ENCODE results near the gene VWA3B.
"Not testable (repeated sequence)": the region's sequence is repeated elsewhere in the genome, so short reads cannot be mapped to it uniquely, and the experiment has no call there.

Gene VWA3B

DNA sequence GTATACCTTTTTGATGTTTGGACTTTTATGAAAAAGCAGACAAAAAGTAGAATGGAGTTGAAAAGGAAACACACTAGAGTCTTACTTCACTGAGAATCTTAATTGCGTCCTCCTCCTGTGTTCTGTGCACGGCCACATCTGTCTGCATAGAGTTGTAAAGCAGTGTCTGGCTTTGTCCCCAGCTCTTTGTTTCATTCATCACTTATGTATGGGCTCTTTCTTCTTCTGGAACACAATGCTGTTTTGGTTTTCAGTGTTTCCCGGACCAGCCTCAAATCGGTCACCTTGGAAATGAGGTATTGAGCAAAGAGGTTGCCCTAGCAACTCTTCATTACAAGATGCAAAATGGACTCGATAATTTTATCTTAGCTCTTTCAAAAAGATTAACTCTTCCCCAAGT is 155.0 kb downstream of the VWA3B start:
- H3K4me3 ChIP-seq (ENCODE audit: low read length): no peak overlapping the region

DNA sequence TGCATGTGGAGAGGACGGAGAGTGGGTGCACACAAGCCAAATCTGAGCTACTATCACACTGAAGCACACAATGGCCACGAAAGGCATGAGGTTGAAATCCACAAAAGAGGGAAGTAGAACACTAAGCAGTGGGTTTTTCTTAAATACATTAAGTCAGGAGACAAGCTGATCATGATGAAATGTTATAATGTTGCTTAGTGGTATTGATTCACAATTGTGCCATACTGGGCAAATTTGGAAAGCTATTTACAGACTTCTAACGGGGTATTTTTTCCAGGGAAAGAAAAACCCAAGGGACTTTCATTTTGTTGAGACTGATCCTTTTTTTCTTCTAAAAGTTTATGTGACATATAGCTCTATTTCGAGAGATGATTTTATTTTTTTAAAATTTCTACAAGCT is 158.5 kb downstream of the VWA3B start:
- Histone ChIP-seq H3K4me1 (ENCODE audit: control insufficient read depth, insufficient read depth, low read length) (no peaks in the 10 kb centered on the region), H3K9ac (ENCODE audit: low read length) (no peak overlapping the region), H3K27me3 (ENCODE audit: control insufficient read depth, insufficient read depth, low read length) (no peaks in the 10 kb centered on the region), H3K4me3 (ENCODE audit: low read length) (no peak overlapping the region), H3K9me3 (ENCODE audit: control insufficient read depth, low read length) (no peaks in the 10 kb centered on the region), H3K36me3 (ENCODE audit: control insufficient read depth, insufficient read depth, low read length) (no peaks in the 10 kb centered on the region)

More for the DNA sequence above, 155.0 kb downstream of the VWA3B start:
- Histone ChIP-seq H3K9ac (ENCODE audit: low read length) (no peak overlapping the region), H3K9me3 (ENCODE audit: control insufficient read depth, low read length) (no peaks in the 10 kb centered on the region), H3K27me3 (ENCODE audit: control insufficient read depth, insufficient read depth, low read length) (no peaks in the 10 kb centered on the region), H3K4me1 (ENCODE audit: control insufficient read depth, insufficient read depth, low read length) (no peaks in the 10 kb centered on the region), H3K36me3 (ENCODE audit: control insufficient read depth, insufficient read depth, low read length) (no peaks in the 10 kb centered on the region)

DNA sequence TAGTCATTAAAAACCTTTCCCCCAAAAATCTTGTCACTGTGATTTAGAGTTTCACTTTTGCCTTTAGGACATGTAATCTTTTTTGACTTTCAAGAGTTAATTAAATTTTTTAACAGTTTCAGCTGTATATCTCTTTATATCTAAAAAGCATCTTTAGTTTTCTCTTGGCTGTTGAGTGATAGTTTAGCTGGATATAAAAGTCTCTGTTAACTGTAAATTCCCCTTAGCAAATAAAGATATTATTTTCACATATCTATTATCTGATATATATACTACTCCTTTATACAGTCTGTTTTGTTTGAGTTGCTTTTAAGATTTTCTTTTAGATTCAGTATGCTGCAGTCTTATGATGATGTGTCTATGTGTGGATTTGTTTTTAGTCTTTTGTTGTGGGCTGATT is 160.4 kb downstream of the VWA3B start:
- H3K4me3 ChIP-seq (ENCODE audit: low read length): no peak overlapping the region
- no peak overlapping the region for H3K9ac ChIP-seq (ENCODE audit: low read length)
- no peaks in the 10 kb centered on the region for H3K36me3 ChIP-seq (ENCODE audit: control insufficient read depth, insufficient read depth, low read length)
- no peaks in the 10 kb centered on the region for H3K9me3 ChIP-seq (ENCODE audit: control insufficient read depth, low read length)
- no peaks in the 10 kb centered on the region for H3K4me1 ChIP-seq (ENCODE audit: control insufficient read depth, insufficient read depth, low read length)
- H3K27me3 ChIP-seq (ENCODE audit: control insufficient read depth, insufficient read depth, low read length): no peaks in the 10 kb centered on the region

DNA sequence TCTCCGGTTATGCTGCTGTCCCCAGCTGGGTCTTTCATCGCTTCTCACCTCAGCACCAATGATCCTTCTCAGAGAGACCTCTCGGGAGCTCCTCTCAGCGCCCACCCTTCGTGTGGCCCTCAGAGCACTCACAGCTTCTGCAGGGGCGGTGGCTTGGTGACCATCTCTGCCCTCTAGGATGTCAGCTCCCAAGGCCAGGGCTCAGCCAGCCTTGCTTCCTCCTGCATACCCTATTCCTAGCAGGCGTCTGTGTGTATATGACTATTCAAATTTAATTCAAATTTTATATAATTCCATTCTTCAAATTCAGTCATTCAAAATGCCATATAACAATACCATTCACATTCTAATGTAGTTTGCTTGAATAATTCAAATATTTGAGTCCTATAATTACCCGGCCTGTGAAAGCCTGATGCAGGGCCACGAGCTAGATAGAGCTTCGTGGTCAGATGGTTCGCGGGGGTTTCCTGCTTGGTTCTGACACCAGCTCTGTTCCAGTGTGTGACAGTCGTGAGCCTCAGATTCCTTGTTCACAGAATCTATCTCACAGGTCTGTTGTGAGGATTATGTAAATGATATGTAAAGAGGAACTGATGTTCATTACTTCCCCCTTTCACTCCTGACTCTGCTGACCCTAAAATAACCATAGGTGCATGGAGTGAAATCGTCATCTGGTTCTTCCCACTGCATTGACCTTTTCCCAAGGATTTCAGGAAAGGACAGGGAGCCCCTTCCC is 165.2 kb downstream of the VWA3B start:
- Histone ChIP-seq H3K27me3 (ENCODE audit: control insufficient read depth, insufficient read depth, low read length) (no peaks in the 10 kb centered on the region), H3K4me3 (ENCODE audit: low read length) (no peak overlapping the region), H3K36me3 (ENCODE audit: control insufficient read depth, insufficient read depth, low read length) (no peaks in the 10 kb centered on the region)

DNA sequence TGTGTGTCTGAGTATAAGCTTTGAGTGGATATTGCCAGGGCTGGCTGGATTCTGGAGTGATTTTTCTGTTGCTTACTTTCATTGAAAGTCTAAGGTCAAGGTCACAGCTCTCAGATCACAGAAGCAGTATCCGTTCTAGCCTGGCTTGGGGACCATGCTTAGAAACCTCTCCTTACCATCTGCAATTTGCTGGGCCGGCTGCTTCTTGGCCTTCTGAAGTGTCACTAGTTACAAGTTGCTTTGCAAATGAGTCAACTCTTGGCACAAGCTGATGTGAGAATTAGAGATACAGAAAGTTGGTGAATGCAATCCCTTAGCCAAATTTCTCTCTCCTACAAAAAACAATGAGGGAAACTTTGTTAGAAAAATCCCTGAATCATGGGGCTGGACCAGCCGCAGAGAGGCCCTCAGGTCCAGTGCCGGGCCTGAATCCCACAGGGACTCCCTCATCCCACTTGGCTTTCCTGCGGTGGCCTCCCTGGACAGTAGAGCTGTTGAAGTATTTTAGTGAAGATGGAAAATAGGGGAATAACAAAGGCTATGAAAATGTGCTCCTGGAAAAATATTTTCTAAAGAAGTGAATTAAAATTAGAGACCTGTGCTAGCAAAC is 166.6 kb downstream of the VWA3B start:
- Histone ChIP-seq H3K9me3 (ENCODE audit: control insufficient read depth, low read length) (no peaks in the 10 kb centered on the region), H3K36me3 (ENCODE audit: control insufficient read depth, insufficient read depth, low read length) (no peaks in the 10 kb centered on the region), H3K9ac (ENCODE audit: low read length) (no peak overlapping the region), H3K27me3 (ENCODE audit: control insufficient read depth, insufficient read depth, low read length) (no peaks in the 10 kb centered on the region), H3K4me3 (ENCODE audit: low read length) (no peak overlapping the region), H3K4me1 (ENCODE audit: control insufficient read depth, insufficient read depth, low read length) (no peaks in the 10 kb centered on the region)

More for the DNA sequence above, 165.2 kb downstream of the VWA3B start:
- Histone ChIP-seq H3K9me3 (ENCODE audit: control insufficient read depth, low read length) (no peaks in the 10 kb centered on the region), H3K4me1 (ENCODE audit: control insufficient read depth, insufficient read depth, low read length) (no peaks in the 10 kb centered on the region), H3K9ac (ENCODE audit: low read length) (no peak overlapping the region)

DNA sequence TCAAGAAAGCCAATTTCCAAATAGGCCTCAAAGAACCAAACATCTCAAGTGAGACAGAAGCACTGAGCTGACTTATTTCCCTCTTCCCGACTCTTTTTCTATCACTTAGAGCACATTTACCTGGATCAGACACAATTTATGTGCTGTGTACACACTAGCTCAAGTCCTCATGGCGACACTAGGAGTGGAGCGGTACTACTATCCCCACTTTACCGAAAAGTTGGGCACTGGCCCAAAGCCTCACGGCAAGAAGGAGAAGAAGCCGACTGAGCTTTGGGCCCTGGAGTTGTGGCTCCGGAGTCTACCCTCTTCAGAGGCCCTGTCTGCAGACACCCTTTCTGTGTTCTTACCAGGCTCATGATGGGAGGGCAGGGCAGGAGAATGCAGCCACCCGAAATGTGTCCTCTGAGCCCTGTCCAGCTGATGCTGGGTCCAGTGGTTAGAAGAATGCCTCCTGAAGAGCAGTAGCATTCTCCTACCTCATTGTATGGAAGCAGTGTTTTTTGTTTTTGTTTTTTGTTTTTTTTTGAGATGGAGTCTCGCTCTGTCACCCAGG is 167.6 kb downstream of the VWA3B start:
- Histone ChIP-seq H3K4me1 (ENCODE audit: control insufficient read depth, insufficient read depth, low read length) (no peaks in the 10 kb centered on the region), H3K27me3 (ENCODE audit: control insufficient read depth, insufficient read depth, low read length) (no peaks in the 10 kb centered on the region), H3K9me3 (ENCODE audit: control insufficient read depth, low read length) (no peaks in the 10 kb centered on the region), H3K9ac (ENCODE audit: low read length) (no peak overlapping the region), H3K36me3 (ENCODE audit: control insufficient read depth, insufficient read depth, low read length) (no peaks in the 10 kb centered on the region), H3K4me3 (ENCODE audit: low read length) (no peak overlapping the region)

DNA sequence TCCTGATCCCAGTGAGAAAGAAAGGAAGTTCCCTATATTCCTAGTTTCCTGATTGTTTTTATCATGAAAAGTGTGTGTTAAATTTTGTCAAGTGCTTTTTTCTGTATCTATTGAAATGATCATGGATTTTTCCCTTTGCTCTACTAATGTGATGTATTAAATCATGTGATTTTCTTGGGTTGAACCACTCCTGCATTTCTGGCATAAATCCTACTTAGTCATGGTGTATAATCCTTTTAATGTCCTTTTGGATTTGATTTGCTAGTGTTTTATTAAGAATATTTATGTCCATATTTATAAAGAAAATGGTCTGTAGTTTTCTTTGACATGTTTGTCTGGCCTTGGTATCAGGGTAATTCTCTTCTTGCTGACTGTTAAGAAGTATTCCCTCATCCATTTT is 171.9 kb downstream of the VWA3B start:
- no peaks in the 10 kb centered on the region for H3K36me3 ChIP-seq (ENCODE audit: control insufficient read depth, insufficient read depth, low read length)
- no peak overlapping the region for H3K9ac ChIP-seq (ENCODE audit: low read length)
- H3K27me3 ChIP-seq (ENCODE audit: control insufficient read depth, insufficient read depth, low read length): no peaks in the 10 kb centered on the region
- H3K4me1 ChIP-seq (ENCODE audit: control insufficient read depth, insufficient read depth, low read length): no peaks in the 10 kb centered on the region
- no peaks in the 10 kb centered on the region for H3K9me3 ChIP-seq (ENCODE audit: control insufficient read depth, low read length)
- H3K4me3 ChIP-seq (ENCODE audit: low read length): no peak overlapping the region

DNA sequence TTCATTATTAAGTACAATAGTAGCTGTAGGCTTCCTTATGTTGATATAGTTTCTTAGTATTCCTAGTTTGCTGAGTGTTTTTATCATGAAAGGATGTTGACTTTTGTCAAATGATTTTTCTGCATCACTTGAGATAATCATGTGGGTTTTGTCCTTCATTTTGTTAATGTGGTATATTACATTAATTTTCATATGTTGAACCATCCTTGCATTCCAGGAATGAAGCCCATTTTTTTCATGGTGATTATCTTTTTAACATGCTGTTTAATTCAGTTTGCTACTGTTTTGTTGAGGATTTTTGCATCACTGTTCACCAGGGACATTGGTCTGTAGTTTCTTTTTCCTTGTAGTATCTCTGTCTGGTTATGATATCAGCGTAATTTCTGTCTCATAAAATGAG is 176.4 kb downstream of the VWA3B start:
- Histone ChIP-seq H3K4me3 (ENCODE audit: low read length) (no peak overlapping the region), H3K36me3 (ENCODE audit: control insufficient read depth, insufficient read depth, low read length) (no peaks in the 10 kb centered on the region), H3K27me3 (ENCODE audit: control insufficient read depth, insufficient read depth, low read length) (no peaks in the 10 kb centered on the region), H3K4me1 (ENCODE audit: control insufficient read depth, insufficient read depth, low read length) (no peaks in the 10 kb centered on the region), H3K9ac (ENCODE audit: low read length) (no peak overlapping the region), H3K9me3 (ENCODE audit: control insufficient read depth, low read length) (no peaks in the 10 kb centered on the region)

DNA sequence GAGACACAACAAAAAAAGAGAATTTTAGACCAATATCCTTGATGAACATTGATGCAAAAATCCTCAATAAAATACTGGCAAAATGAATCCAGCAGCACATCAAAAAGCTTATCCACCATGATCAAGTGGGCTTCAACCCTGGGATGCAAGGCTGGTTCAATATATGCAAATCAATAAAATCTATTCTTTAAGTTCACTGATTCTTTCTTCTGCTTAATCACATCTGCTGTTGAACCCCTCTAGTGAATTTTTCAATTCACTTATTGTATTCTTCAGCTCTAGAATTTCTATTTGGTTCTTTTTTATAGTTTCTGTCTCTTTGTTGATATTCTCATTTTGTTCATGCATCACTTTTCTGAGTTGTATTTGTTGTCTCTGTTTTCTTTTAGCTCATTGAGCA is 181.3 kb downstream of the VWA3B start:
- H3K27me3 ChIP-seq (ENCODE audit: control insufficient read depth, insufficient read depth, low read length); H3K4me1 ChIP-seq (ENCODE audit: control insufficient read depth, insufficient read depth, low read length); H3K36me3 ChIP-seq (ENCODE audit: control insufficient read depth, insufficient read depth, low read length); H3K9me3 ChIP-seq (ENCODE audit: control insufficient read depth, low read length); H3K9ac ChIP-seq (ENCODE audit: low read length); H3K4me3 ChIP-seq (ENCODE audit: low read length): not testable (repeated sequence)

DNA sequence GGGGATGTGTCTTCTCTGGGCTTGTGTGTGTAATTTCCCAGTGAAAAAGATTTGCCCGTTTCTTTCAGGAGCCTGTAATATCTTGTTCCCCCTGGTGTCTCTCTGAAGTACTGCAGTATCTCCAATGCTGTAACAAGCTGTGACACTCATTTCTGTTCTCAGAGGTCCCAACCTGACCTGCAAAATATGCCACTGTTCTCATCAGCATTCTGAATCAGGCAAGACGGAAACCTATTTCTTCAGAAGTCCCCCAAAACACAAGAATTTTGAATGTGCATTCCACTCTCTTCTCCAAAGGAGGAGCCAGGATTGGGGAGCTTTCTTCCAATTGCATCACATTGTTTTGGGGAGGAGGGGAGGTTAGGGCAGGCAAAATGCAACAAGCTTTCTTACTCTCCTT is 182.3 kb downstream of the VWA3B start:
- Histone ChIP-seq H3K36me3 (ENCODE audit: control insufficient read depth, insufficient read depth, low read length) (no peaks in the 10 kb centered on the region), H3K27me3 (ENCODE audit: control insufficient read depth, insufficient read depth, low read length) (no peaks in the 10 kb centered on the region), H3K4me1 (ENCODE audit: control insufficient read depth, insufficient read depth, low read length) (no peaks in the 10 kb centered on the region), H3K9ac (ENCODE audit: low read length) (no peak overlapping the region), H3K9me3 (ENCODE audit: control insufficient read depth, low read length) (no peaks in the 10 kb centered on the region), H3K4me3 (ENCODE audit: low read length) (no peak overlapping the region)

DNA sequence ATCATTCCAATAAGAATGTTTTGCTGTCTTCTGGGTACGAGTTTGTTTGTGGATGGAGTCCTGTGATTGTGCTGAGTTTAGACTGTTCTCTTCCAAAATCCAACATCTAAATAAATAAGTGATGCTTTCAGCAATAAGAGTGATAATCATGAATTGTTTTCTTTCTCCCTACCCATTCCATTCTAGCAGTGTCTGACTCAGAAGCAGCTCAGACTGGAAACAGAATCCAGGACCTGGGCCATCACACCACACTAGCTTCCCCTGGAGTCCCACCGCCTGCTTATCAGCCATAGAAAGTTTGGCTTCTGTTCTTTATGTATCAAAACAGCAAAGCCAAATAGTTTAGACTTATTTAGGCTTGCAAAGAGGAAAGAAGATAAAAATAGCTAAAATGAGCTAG is 182.9 kb downstream of the VWA3B start:
- Histone ChIP-seq H3K27me3 (ENCODE audit: control insufficient read depth, insufficient read depth, low read length) (no peaks in the 10 kb centered on the region), H3K4me1 (ENCODE audit: control insufficient read depth, insufficient read depth, low read length) (no peaks in the 10 kb centered on the region), H3K4me3 (ENCODE audit: low read length) (no peak overlapping the region)

DNA sequence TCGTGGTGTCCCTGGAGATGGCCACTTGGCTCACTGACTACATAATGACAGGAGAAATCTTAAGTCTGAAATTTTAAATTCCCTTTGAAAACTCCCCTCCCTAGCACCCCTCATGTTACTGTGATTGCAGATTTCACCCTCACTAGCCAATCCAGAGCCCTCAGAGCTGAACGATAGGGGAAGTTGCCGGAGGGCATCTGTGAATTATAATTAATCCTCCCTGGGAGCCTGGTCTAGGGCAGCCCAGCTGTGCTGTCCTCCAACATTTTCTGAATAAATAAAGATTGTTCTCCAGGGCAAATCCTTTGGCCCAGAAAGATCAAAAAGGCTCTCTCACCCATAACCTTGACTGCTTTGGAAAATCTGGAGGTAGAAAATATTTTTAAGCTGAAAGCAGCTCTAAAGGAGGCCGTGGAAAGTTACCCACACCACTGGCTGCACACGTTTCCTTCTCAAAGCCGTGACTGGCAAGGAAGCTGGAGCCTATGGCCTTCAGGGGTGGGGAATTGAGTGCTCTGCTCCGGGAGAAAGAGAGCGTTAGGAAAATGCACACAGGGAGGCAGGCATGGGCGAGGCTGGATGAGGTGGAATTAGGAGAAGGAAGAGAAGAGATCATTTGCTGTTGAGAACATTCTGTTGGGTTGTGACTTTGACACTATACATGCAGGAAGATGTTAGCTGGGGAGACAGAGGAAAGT is 190.3 kb downstream of the VWA3B start:
- Histone ChIP-seq H3K4me3 (ENCODE audit: low read length) (no peak overlapping the region), H3K9me3 (ENCODE audit: control insufficient read depth, low read length) (no peaks in the 10 kb centered on the region), H3K4me1 (ENCODE audit: control insufficient read depth, insufficient read depth, low read length) (peaks cover 37% of the 10 kb centered on the region), H3K9ac (ENCODE audit: low read length) (no peak overlapping the region), H3K36me3 (ENCODE audit: control insufficient read depth, insufficient read depth, low read length) (no peaks in the 10 kb centered on the region), H3K27me3 (ENCODE audit: control insufficient read depth, insufficient read depth, low read length) (no peaks in the 10 kb centered on the region)

More for the DNA sequence above, 182.9 kb downstream of the VWA3B start:
- H3K9ac ChIP-seq (ENCODE audit: low read length): no peak overlapping the region
- H3K36me3 ChIP-seq (ENCODE audit: control insufficient read depth, insufficient read depth, low read length): no peaks in the 10 kb centered on the region
- H3K9me3 ChIP-seq (ENCODE audit: control insufficient read depth, low read length): no peaks in the 10 kb centered on the region

All from mucosa of stomach (tissue), 1 donor.